ENCODE measurements around the gene LRBA. TPM values are rescaled to one million over a fixed set of nuclear protein-coding genes. Genes with fewer than 3 reads are reported as not detected.

The LRBA gene
- total and polyA plus RNA-seq, 2 of the 4 experiments (the other 2 are of a cell fraction), result 10.2 to 51.6 TPM

DNA sequence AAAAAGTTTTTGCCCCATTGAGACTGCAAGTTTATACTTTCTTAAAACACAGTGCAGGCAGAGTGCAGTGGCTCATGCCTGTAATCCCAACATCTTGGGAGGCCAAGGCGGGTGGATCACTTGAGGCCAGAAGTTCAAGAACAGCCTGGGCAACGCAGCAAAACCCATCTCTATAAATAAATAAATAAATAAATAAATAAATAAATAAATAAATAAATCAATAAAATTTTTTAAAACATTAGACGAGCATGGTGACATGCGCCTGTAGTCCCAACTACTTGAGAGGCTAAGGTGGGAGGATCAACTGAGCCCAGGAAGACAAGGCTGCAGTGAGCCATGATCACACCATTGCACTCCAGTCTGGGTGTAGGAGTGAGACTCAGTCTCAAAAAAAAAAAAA lies 213.3 kb downstream of the LRBA start:
- no peak for DNase-seq
- POLR2A ChIA-PET (ENCODE audit: unreplicated experiment), result no interaction called here
- dilution Hi-C loops (cut with HindIII; ENCODE audit: low sequenced_read_pairs, unreplicated experiment), result no loop called here

More for the DNA sequence above, 213.3 kb downstream of the LRBA start:
- Histone ChIP-seq H3K9me1 (ENCODE audit: insufficient read depth, low read length) (0 out of 2 replicates have a peak, but pooled peaks cover 2% of the 10 kb centered on the region), H2BK20ac (ENCODE audit: low read depth, low read length) (no peak overlapping the region), H3K18ac (ENCODE audit: low read depth, low read length) (no peak overlapping the region), H2AK5ac (ENCODE audit: low read depth, low read length) (no peak overlapping the region), H3K9me3 (ENCODE audit: control insufficient read depth, insufficient read depth, low read length) (no peaks in the 10 kb centered on the region), H4K91ac (ENCODE audit: insufficient read depth, low read depth, low read length) (no peak overlapping the region), H2AK9ac (replicated peaks; ENCODE audit: low read depth, low read length, poor library complexity) (no peak overlapping the region), H3K27me3 (ENCODE audit: control insufficient read depth, insufficient read depth, low read length) (no peaks in the 10 kb centered on the region), H3K4me3 (ENCODE audit: insufficient read depth, low read depth, low read length) (no peak overlapping the region), H4K5ac (ENCODE audit: low read depth, low read length) (no peak overlapping the region), H3K79me1 (ENCODE audit: low read depth in 1 of 2, low read length in 2 of 2) (no peaks in the 10 kb centered on the region), H2AFZ (replicated peaks; ENCODE audit: low read length, poor library complexity) (no peak overlapping the region), H2BK120ac (ENCODE audit: low read depth, low read length) (no peak overlapping the region), H3K27ac (ENCODE audit: insufficient read depth, low read length) (no peak overlapping the region), H3K4me2 (ENCODE audit: low read depth, low read length) (no peak overlapping the region), H3K14ac (replicated peaks; ENCODE audit: low read depth, low read length) (no peak overlapping the region), H2BK5ac (ENCODE audit: low read depth, low read length, poor library complexity, severe bottlenecking) (no peak overlapping the region), H3K9ac (ENCODE audit: low read depth, low read length) (no peak overlapping the region), H3K4ac (ENCODE audit: low read depth, low read length) (no peak overlapping the region), H2BK15ac (ENCODE audit: low read depth, low read length) (no peak overlapping the region), H3K4me1 (ENCODE audit: control insufficient read depth, insufficient read depth, low read length) (no peaks in the 10 kb centered on the region), H4K20me1 (ENCODE audit: insufficient read depth, low read length) (no peaks in the 10 kb centered on the region), H3K36me3 (ENCODE audit: control insufficient read depth, insufficient read depth, low read length) (no peaks in the 10 kb centered on the region), H3K56ac (ENCODE audit: extremely low read depth, insufficient read depth, low read length) (no peak overlapping the region), H4K8ac (ENCODE audit: low read depth in 2 of 2, low read length in 2 of 2) (no peak overlapping the region), H3K23ac (ENCODE audit: low read depth, low read length) (no peak overlapping the region)
- BruUV-seq (replicated peaks), result no TSS peak
- intact Hi-C loops (cut with micrococcal nuclease), result no loop called here
- CTCF ChIA-PET, result interaction anchor here (0.6 kb wide), 2 partner anchors 10 to 148 kb away, joined by 4 read pairs; no protein-coding TSS in a partner anchor
- no CpG with 5 or more reads among the region's 4 CpGs for WGBS, 2 experiments (ENCODE audit: extremely low coverage in 2 of 2, insufficient read length in 1 of 2)
- no peak for ATAC-seq (ENCODE audit: low read depth)
- in situ Hi-C loops (cut with MboI; ENCODE audit: low sequenced_read_pairs), result no loop called here
- TF ChIP-seq CEBPB (IDR thresholded peaks at IDR 0.05; ENCODE audit: low read depth, low read length) (no peak), MAFK (IDR thresholded peaks at IDR 0.05; ENCODE audit: low read depth, low read length) (no peak), MXI1 (IDR thresholded peaks at IDR 0.05; ENCODE audit: borderline replicate concordance, low read depth, low read length) (no peak), BHLHE40 (IDR thresholded peaks at IDR 0.05; ENCODE audit: low read depth, low read length) (no peak), MAZ (IDR thresholded peaks at IDR 0.05; ENCODE audit: borderline replicate concordance, low read depth, low read length) (no peak)
